Right lobe of liver (tissue), 4 donors: ENCODE measurements around the gene TMEM192.

Experiments used
- POLR2A ChIP-seq: fragments of 450-650 bp; IDR thresholded peaks from one replicate; pipeline ENCODE4 v1.6.1; 2017; ENCODE audit warnings: antibody characterized with exemption, mild to moderate bottlenecking
- TF ChIP-seq, protein P1 (sequence below), 4 donors: fragments of 200-600 bp in 3 of 4; fragments of 450-650 bp in 1 of 4; IDR thresholded peaks; one replicate each; pipeline versions ENCODE4 v1.5.1 to v1.8.0; 2016 to 2022; ENCODE audit warnings: antibody characterized with exemption in 4 of 4, mild to moderate bottlenecking in 2 of 4
- donor health status: DM: no; HTN: no; CAD: no.
- donor health status: DM: no; HTN: no; CAD: no.
- donor health status: DM: no; HTN: yes; CAD: no.

DNA sequence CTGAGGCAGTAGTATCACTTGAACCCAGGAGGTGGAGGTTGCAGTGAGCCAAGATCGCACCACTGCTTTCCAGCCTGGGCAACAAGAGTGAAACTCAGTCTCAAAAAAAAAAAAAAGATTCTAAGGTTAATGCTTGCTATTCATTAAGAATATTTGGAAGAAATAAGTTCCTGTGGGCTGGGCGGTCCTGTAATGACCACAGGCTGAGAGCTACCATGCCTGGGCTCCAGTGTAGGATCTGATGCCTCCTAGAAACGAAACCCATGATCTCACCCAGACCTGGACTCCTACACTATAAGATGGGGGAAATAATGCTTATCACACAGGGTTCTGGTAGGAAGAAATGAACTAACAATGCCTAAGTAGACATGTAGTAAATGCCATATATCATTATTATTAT, 17.8 kb downstream of the TMEM192 start:
- TF ChIP-seq, protein P1, sequence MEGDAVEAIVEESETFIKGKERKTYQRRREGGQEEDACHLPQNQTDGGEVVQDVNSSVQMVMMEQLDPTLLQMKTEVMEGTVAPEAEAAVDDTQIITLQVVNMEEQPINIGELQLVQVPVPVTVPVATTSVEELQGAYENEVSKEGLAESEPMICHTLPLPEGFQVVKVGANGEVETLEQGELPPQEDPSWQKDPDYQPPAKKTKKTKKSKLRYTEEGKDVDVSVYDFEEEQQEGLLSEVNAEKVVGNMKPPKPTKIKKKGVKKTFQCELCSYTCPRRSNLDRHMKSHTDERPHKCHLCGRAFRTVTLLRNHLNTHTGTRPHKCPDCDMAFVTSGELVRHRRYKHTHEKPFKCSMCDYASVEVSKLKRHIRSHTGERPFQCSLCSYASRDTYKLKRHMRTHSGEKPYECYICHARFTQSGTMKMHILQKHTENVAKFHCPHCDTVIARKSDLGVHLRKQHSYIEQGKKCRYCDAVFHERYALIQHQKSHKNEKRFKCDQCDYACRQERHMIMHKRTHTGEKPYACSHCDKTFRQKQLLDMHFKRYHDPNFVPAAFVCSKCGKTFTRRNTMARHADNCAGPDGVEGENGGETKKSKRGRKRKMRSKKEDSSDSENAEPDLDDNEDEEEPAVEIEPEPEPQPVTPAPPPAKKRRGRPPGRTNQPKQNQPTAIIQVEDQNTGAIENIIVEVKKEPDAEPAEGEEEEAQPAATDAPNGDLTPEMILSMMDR (IDR thresholded peaks at IDR 0.05): no peak
- no peak for TF ChIP-seq POLR2A
